ENCODE measurements around the gene GALNT12. TPM values are rescaled to one million over a fixed set of nuclear protein-coding genes. Genes with fewer than 3 reads are reported as not detected.

Gene GALNT12
- total and polyA plus RNA-seq, 2 donors (not counting 1 experiment from before 2014, with no cell fraction given) = 3.2 to 4.5 TPM

DNA sequence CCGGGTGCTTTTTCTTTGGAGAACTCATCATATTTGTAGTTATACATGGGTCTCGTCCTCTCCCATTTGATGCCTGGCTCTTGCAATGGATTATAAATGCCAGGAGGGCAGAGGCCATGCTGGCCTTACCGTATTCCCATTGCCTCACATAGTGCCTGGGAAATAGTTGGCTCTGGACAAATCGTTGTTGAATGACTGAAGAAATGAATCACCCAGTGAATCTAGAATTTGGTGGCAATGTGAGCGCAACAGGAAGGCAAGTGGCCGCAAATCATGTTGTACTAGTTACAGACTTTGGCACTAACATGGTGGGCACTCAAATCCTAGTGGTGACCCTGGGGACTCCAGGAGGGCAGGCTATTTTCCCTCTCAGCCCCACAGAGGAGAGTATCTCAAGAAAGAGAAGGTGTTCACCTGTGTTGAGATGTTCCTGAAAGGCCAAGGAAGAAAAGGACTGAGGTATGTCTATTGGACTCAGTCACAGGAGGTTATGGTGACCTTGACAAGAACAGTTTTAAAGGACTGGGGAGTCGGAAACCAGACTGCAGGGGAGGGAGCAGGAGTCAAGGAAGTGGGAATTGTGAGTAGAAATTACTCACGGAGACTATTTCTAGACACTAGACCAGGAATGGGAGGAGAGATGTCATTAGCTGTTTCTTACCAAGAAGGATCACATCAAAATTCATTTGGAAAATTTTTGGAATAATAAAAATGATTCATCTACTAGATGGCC lies 74.5 kb downstream of the GALNT12 start:
- Histone ChIP-seq H3K27me3 (replicated peaks in 1 of 4; ENCODE audit: control extremely low read depth in 1 of 4, control insufficient read depth in 3 of 4, insufficient read depth in 4 of 4, low read length in 3 of 4) (peaks cover 0 to 8% (median 4%) of the 10 kb centered on the region in 4 experiments), H3K4me2 (replicated peaks; ENCODE audit: low read depth, low read length, poor library complexity, severe bottlenecking) (no peak overlapping the region), H2AFZ (ENCODE audit: insufficient read depth, low read depth, low read length, poor library complexity, severe bottlenecking) (no peak overlapping the region), H3K36me3 (replicated peaks in 1 of 2; ENCODE audit: control extremely low read depth in 1 of 2, control insufficient read depth in 1 of 2, extremely low read depth in 1 of 2, insufficient read depth in 2 of 2, low read length in 1 of 2) (no peaks in the 10 kb centered on the region), H3K4me1 (ENCODE audit: control insufficient read depth in 2 of 2, insufficient read depth in 2 of 2, low read length in 2 of 2) (no peaks in the 10 kb centered on the region), H3K9me3 (ENCODE audit: control extremely low read depth in 1 of 3, control insufficient read depth in 2 of 3, insufficient read depth in 1 of 3, low read length in 2 of 3) (no peaks in the 10 kb centered on the region), H3K79me2 (ENCODE audit: control insufficient read depth, insufficient read depth, low read length) (no peaks in the 10 kb centered on the region), H3K27ac (ENCODE audit: low read length in 2 of 2) (no peak overlapping the region), H3K9ac (ENCODE audit: low read length) (no peak overlapping the region), H4K20me1 (ENCODE audit: control insufficient read depth, insufficient read depth, low read length, poor library complexity, severe bottlenecking) (no peaks in the 10 kb centered on the region), H3K4me3 (ENCODE audit: control extremely low read depth in 1 of 5, extremely low read depth in 1 of 5, insufficient read depth in 1 of 5, low read depth in 2 of 5, low read length in 4 of 5) (no peak overlapping the region)
- intact Hi-C loops (cut with micrococcal nuclease) = no loop called here
- H3K4me3 Mint-ChIP-seq = no peak overlapping the region
- H3K27me3 Mint-ChIP-seq = peaks cover 42% of the 10 kb centered on the region
- no peak for ATAC-seq (ENCODE audit: low read depth)
- TF ChIP-seq, protein P1, sequence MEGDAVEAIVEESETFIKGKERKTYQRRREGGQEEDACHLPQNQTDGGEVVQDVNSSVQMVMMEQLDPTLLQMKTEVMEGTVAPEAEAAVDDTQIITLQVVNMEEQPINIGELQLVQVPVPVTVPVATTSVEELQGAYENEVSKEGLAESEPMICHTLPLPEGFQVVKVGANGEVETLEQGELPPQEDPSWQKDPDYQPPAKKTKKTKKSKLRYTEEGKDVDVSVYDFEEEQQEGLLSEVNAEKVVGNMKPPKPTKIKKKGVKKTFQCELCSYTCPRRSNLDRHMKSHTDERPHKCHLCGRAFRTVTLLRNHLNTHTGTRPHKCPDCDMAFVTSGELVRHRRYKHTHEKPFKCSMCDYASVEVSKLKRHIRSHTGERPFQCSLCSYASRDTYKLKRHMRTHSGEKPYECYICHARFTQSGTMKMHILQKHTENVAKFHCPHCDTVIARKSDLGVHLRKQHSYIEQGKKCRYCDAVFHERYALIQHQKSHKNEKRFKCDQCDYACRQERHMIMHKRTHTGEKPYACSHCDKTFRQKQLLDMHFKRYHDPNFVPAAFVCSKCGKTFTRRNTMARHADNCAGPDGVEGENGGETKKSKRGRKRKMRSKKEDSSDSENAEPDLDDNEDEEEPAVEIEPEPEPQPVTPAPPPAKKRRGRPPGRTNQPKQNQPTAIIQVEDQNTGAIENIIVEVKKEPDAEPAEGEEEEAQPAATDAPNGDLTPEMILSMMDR (IDR thresholded peaks at IDR 0.05) = no peak
- TF ChIP-seq EZH2 (IDR thresholded peaks at IDR 0.05; ENCODE audit: borderline replicate concordance, insufficient read depth, low read depth, low read length, poor library complexity, severe bottlenecking) = no peak
- DNase-seq = no peak
- no peak overlapping the region for H3K27ac Mint-ChIP-seq
- CTCF ChIA-PET = interaction anchor here (1.3 kb wide), 1 partner anchor 31 kb away, joined by 3 read pairs; no protein-coding TSS in a partner anchor
- WGBS (ENCODE audit: insufficient coverage) = 95% methylated on average over 6 of the region's 8 CpGs
- H3K4me1 Mint-ChIP-seq = no peaks in the 10 kb centered on the region
- POLR2A ChIA-PET = no interaction called here
- H3K9me3 Mint-ChIP-seq (ENCODE audit: insufficient read depth) = no peaks in the 10 kb centered on the region

DNA sequence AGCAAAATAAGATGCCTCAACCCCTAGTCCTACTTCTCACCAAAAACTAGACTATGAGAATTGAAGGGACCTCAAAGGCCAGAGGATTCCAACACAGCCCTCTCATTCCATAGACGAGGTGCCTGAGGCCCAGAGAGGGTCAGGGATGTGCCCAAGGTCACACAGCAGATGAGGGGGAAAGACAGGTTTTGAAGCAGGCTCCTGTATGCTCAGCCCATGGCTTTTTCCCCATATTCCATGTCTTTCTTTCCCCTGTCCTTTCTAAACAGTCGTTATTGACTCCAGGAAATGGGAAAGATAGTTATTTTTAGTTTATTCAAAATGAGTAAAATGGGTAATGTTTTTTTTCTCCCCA lies 75.1 kb downstream of the GALNT12 start:
- Histone ChIP-seq H3K79me2 (ENCODE audit: control insufficient read depth, insufficient read depth, low read length) (no peaks in the 10 kb centered on the region), H3K4me3 (ENCODE audit: control extremely low read depth in 1 of 5, extremely low read depth in 1 of 5, insufficient read depth in 1 of 5, low read depth in 2 of 5, low read length in 4 of 5) (no peak overlapping the region), H3K9me3 (ENCODE audit: control extremely low read depth in 1 of 3, control insufficient read depth in 2 of 3, insufficient read depth in 1 of 3, low read length in 2 of 3) (no peaks in the 10 kb centered on the region), H3K36me3 (replicated peaks in 1 of 2; ENCODE audit: control extremely low read depth in 1 of 2, control insufficient read depth in 1 of 2, extremely low read depth in 1 of 2, insufficient read depth in 2 of 2, low read length in 1 of 2) (no peaks in the 10 kb centered on the region), H3K27me3 (replicated peaks in 1 of 4; ENCODE audit: control extremely low read depth in 1 of 4, control insufficient read depth in 3 of 4, insufficient read depth in 4 of 4, low read length in 3 of 4) (peaks cover 0 to 8% (median 4%) of the 10 kb centered on the region in 4 experiments), H3K27ac (ENCODE audit: low read length in 2 of 2) (no peak overlapping the region), H3K4me2 (replicated peaks; ENCODE audit: low read depth, low read length, poor library complexity, severe bottlenecking) (no peak overlapping the region), H3K9ac (ENCODE audit: low read length) (no peak overlapping the region), H3K4me1 (ENCODE audit: control insufficient read depth in 2 of 2, insufficient read depth in 2 of 2, low read length in 2 of 2) (no peaks in the 10 kb centered on the region), H4K20me1 (ENCODE audit: control insufficient read depth, insufficient read depth, low read length, poor library complexity, severe bottlenecking) (no peaks in the 10 kb centered on the region), H2AFZ (ENCODE audit: insufficient read depth, low read depth, low read length, poor library complexity, severe bottlenecking) (no peak overlapping the region)
- DNase-seq = no peak
- H3K9me3 Mint-ChIP-seq (ENCODE audit: insufficient read depth) = no peaks in the 10 kb centered on the region
- no peaks in the 10 kb centered on the region for H3K4me1 Mint-ChIP-seq
- POLR2A ChIA-PET = no interaction called here
- CTCF ChIA-PET = interaction anchor here (1.3 kb wide), 1 partner anchor 32 kb away, joined by 3 read pairs; no protein-coding TSS in a partner anchor
- TF ChIP-seq EZH2 (IDR thresholded peaks at IDR 0.05; ENCODE audit: borderline replicate concordance, insufficient read depth, low read depth, low read length, poor library complexity, severe bottlenecking) = no peak
- TF ChIP-seq, protein P1 (IDR thresholded peaks at IDR 0.05) = no peak
- H3K27me3 Mint-ChIP-seq = peaks cover 42% of the 10 kb centered on the region
- H3K4me3 Mint-ChIP-seq = no peak overlapping the region
- no CpG with 5 or more reads among the region's 2 CpGs for WGBS (ENCODE audit: insufficient coverage)
- intact Hi-C loops (cut with micrococcal nuclease) = no loop called here
- ATAC-seq (ENCODE audit: low read depth) = no peak
- no peak overlapping the region for H3K27ac Mint-ChIP-seq
